Measurements from ENCODE around the gene AKNAD1.

Gene AKNAD1

DNA sequence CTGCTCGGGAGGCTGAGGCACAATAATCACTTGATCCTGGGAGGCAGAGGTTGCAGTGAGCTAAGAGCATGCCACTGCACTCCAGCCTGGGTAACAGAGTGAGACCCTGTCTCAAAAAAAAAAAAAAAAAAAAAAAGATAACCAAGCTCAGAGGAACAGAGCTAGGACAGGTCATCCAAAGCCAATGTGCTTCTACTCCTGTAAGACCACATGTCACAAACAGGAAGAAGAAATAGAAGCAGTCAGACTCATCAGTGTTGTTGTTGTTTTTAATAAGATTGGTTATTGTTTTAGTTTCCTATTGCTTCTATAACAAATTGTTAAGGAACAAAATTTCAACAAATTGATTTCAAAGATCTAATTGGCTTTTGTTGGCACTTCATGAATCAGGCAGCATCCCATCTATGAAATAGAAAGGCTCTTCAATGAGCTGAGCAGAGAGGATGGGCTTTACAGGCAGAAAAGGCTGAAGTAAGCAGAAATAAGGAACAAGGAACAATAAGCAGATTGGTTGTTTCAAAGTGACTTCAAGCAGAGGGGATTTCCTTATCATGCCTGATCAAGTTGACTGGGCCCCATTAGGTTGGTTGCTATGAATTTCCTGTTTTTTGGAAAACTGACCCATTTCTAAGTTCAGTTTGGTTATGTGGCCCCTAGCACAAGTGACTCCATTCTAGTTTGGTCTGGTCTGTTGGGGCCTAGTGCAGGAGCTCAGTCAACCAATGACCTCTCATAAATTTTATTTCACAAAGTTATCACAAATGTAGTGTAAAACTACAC is 6.0 kb upstream of the AKNAD1 start:
- DNase-seq (ENCODE audit: low spot score), result no peak

DNA sequence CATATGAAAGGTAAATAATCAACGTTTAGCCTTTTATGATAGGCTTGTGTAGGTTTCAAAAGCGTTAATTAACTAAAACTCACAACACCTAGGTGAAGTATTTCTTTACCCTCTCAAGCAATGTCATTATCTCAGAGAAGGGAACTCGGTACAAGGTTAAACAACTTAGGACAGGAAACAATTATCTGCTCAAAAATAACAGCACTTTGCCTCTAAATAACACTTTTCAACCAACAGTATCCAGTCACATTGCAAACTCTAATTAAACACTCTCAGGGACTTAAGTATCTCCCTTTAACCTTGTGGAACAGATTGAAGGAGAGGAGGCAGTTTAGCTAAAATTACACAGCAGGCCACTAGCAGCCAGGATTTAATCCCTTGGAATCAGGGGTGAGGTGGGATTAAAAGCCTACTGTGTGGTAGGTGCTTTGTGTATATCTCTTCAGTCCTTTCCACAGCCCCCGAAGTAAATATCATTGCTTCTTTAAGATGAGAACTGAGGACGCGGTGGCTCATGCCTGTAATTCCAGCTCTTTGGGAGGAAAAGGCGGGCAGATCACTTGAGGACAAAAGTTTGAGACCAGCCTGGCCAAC is 5.2 kb upstream of the AKNAD1 start:
- peak; percentile 48 for DNase-seq (ENCODE audit: low spot score)

- no peak for DNase-seq (ENCODE audit: low spot score)
These were observed 4.7 kb upstream of the AKNAD1 start for GRCh38 chr1:108861566-108861965.

GRCh38 chr1:108860190-108860907 is 3.5 kb upstream of the AKNAD1 start:
- DNase-seq (ENCODE audit: low spot score), result no peak

DNA sequence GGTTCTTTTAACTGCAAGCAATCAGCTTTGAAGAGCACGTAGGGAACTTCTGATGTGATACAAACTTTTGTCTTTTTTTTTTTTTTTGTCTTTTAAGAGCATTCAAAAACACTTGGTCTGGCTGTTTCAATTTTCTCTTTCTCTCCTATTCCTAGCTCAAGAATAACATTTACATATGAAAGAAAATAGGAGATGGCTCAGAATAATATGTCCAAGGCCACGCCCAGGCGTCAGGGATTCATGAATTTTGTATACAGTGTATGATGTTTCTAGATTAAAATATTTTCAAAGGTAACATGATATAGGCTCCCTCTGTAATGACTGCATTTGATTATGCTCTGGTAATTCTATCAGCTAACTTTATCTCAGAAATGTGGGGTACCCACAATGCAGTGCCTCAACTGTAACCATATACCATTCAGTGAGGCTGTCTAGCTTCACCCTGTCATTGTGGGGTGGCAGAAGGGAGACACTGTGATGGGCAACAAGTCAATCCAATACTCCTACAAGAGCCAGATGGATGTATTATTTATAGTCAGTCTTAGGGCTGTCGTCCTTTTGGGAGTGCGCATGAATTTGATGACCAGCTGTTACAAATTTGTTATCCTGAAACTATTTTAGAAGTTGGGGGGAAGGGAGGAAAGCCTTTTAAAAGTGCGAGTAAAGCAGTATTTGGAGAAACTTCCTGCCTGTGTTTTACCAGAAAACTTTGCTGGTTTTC is 1.5 kb upstream of the AKNAD1 start:
- peak; percentile 50 for DNase-seq (ENCODE audit: low spot score)

GRCh38 chr1:108854221-108855019 is 2.5 kb downstream of the AKNAD1 start:
- DNase-seq (ENCODE audit: low spot score), result no peak

DNA sequence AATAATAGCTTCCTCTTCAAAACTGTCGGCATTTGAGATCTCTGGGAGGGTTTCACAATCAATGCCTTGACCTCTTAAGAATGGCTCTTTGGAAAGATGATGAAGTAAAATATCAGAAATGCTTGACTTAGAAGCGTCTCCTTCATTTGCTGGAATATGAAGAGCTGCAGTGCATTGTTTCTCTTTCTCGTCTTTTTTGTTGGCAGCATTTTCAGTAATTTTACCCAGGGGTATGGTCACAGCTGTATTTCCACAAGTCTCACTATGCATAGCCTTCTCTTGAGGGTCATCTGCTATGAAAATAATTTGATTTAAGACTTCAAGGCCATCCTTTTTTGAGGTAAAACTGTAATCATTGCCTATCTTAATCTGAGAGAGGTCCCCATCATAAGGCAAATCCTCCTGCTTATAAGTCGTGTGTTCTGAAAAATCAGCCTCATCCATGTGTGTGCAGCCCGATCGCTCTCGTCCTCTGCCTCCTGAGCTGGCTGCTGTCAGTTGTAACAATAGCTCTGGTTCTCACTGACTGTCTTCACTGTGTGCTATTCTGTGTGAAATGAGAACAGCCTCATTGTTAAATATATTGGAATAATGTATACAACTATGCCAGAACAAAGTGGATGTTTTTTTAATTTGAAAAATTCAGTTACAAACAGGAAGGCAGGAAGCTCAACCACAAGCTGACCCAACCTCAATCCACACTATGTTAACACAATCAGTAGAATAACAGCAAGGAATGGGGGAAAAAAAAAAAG is 4.5 kb downstream of the AKNAD1 start:
- no peak for DNase-seq (ENCODE audit: low spot score)

DNA sequence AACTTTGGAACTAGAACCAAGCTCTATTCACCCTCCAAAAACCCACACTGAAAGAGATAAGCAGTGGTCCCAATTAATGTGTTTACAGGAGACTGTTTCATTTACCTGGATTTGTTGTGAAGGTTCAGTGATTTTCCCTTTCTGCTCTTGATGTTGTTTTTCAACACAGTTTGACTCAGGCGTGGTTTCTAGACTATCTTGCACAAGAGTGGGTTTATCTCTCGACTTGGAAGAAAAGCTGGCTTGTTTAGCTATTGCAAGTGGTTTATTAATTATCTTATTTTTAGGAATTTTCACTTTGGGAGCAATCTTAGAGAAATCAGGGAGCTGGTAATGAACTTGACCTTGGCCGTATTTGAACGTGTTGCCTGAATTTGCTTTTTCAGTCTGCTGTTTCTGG is 5.3 kb downstream of the AKNAD1 start:
- no peak for DNase-seq (ENCODE audit: low spot score)

DNA sequence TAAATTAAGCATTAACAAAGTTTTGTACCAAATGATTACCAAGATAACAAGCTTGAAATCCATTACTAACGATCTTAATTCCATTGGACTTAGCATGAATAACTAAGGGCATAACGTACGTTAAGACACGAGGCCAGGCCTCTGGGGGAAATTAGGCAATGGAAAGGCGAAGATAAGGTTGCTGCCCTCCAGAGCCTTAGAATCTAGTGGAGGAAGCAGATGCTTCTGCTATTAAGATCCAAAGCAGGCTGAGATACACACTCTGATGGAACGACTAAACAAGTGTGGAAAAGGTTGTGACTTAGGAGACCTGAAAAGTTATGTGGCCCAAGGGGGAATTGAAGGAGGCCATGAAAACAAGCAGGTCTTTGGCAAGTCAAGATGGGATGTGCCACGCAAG is 6.0 kb downstream of the AKNAD1 start:
- no peak for DNase-seq (ENCODE audit: low spot score)

DNA sequence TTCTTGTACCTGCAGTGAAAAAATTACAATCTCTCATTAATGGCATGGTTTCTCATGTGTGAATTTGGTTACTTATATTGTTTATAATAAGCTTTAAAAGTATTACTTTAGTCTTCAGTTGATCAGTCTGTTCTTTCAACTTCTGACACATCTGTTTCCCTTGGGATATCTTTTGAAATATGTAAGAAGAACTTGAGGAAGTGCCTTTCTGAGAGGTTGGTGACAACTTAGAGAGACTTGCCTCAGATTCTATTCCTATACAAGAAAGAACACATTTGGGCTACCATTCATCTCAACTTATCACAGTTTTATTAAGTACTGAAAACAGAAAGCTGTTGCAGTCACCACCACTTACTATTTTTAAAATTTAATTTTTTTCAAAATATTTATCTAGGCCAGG is 8.1 kb downstream of the AKNAD1 start:
- no peak for DNase-seq (ENCODE audit: low spot score)

- no peak for DNase-seq (ENCODE audit: low spot score)
These were observed 9.4 kb downstream of the AKNAD1 start for GRCh38 chr1:108847494-108847893.

- DNase-seq (ENCODE audit: low spot score), result no peak
These were observed 10.9 kb downstream of the AKNAD1 start for GRCh38 chr1:108845991-108846390.

GRCh38 chr1:108845446-108845845 is 11.4 kb downstream of the AKNAD1 start:
- no peak for DNase-seq (ENCODE audit: low spot score)

GRCh38 chr1:108843390-108844137 is 13.3 kb downstream of the AKNAD1 start:
- DNase-seq (ENCODE audit: low spot score), result no peak

- no peak for DNase-seq (ENCODE audit: low spot score)
These were observed 14.2 kb downstream of the AKNAD1 start for GRCh38 chr1:108842525-108843181.

DNA sequence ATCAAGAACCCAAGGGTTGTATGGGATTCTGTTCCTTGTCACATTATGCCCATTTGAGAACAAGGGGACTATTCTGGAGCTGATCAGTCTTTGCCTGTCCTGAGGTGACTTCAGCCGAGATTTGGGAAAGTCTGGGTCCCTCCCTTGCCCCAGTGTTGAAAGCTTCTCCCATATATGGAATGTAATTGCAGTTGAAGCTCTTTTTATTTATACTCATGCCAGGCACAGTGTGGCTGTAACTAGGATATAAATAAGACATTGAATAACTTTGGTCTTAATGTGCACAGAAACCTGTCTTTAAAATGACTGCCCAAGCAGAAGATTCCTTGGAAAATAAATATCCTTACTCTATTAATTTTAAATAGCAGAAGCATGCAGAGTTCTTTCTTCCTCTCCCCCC is 15.2 kb downstream of the AKNAD1 start:
- DNase-seq (ENCODE audit: low spot score), result no peak

DNA sequence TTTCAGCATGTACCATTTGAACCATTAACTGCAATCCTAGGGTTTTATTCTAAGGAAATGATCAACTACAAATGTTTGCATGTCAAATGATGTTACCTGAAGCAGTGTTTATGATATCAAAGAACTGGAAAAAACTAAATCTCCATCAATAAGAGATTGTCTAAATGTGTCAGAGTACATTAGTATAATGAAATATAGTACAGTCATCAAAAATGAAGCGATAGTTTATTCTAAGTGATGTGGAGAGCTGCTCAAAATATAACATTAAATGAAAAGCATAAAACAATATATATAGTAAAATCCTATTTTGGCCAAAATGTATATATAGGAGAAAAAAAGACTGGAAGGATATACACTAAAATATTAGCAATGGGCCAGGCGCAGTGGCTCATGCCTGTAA is 24.0 kb downstream of the AKNAD1 start:
- no peak for DNase-seq (ENCODE audit: low spot score)

DNA sequence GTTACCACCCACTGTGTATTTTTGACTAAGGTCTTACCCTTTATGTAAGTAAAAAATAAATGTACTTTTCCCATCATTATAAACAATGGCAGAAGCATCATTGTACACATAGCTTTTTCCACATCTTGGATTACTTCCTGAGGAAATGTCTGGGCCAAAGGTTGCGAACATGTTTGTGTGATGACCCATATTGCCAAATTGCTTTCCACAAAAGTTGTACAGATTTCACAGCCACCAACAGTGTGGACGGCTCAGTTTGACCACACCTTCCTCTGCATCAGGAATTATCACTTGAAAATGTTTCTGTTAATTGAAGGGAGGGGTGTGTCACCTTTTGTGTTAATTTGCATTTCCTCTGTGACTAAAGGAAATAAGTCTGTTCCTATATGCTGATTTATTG is 25.7 kb downstream of the AKNAD1 start:
- DNase-seq (ENCODE audit: low spot score), result no peak

DNA sequence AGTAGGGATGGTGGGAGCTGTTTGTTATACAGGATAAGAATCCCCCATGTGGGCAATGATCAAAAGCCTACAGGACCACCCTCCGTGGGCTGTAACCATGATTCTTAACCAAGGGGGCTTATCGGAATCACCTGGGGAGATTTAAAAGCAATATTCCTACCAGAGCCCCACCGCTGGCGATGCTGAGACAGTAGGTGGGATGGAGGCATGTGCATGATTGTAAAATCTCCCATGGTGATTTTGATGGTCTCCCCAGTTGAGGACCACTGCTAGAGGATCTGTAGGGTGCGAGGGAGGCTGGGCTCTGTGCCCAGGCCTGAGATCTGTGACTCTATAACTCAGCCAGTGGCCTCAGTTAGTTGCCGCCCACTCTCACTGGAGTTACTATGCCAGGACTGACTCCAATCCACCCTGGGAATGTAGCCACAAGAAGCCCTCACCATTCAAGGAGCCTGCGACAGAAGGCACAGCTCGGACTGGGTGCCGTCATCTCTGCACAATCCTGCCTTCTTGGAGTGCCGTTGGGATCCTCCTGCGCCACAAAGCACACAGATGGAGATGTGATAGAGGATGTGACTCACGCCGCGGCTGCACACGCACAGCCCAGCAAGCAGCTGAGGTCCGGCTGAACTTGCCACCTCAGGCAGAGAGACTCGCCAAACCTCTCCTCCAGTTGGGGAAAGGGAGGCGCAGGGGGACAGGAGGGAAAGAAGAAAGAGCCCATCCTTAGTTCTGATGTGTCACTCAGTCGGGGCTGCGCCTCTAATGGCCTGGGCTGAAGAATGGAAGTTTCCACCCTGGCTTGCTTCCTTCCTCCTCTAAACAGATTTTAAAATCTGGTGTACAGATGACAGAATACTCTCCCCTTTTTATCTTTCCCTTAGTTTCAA is 26.5 kb downstream of the AKNAD1 start:
- no peak for DNase-seq (ENCODE audit: low spot score)
